MCF 10A (cell line): ENCODE measurements around the gene SAA4. TPM values are rescaled to one million over a fixed set of nuclear protein-coding genes. Genes with fewer than 3 reads are reported as not detected.

ENCODE experiments used
- BruUV-seq: library from RNA; stranded (reverse); fragments of 400-500 nt; replicated peaks from 2 replicates; lab custom pipeline; 2021; lab: Mats Ljungman, UMichigan
- CTCF ChIA-PET: fragments of 300-600 bp; sonication (Branson Sonifier 250); formaldehyde crosslinking; extraction: SDS; loops from one replicate; lab custom pipeline; 2021; ENCODE audit warnings: antibody characterized with exemption, inconsistent platforms; lab: Yijun Ruan, JAX
- POLR2A ChIA-PET: fragments of 300-600, 350-650 bp; sonication (Branson Sonifier 250); formaldehyde crosslinking; extraction: SDS; loops from one replicate; lab custom pipeline; 2020; ENCODE audit warnings: antibody characterized with exemption, inconsistent platforms; lab: Yijun Ruan, JAX
- DNase-seq: peaks from one replicate; pipeline ENCODE4 v3.0.0-alpha.2; 2018; ENCODE audit not compliant: unreplicated experiment
- H3K27ac Mint-ChIP-seq: one replicate; pipeline ENCODE4 v1.8.0; 2022; ENCODE audit warnings: mild to moderate bottlenecking, low read depth, mixed read lengths; ENCODE audit not compliant: unreplicated experiment
- H3K27me3 Mint-ChIP-seq: one replicate; pipeline ENCODE4 v1.8.0; 2022; ENCODE audit warnings: mixed read lengths; ENCODE audit not compliant: insufficient read depth, unreplicated experiment
- H3K36me3 Mint-ChIP-seq: one replicate; pipeline ENCODE4 v1.8.0; 2022; ENCODE audit warnings: mild to moderate bottlenecking, moderate library complexity, mixed read lengths; ENCODE audit not compliant: insufficient read depth, unreplicated experiment
- H3K4me1 Mint-ChIP-seq: one replicate; pipeline ENCODE4 v1.8.0; 2022; ENCODE audit warnings: mixed read lengths; ENCODE audit not compliant: insufficient read depth, unreplicated experiment
- H3K4me3 Mint-ChIP-seq: one replicate; pipeline ENCODE4 v1.8.0; 2022; ENCODE audit warnings: mild to moderate bottlenecking, moderate library complexity, mixed read lengths; ENCODE audit not compliant: unreplicated experiment
- H3K9me3 Mint-ChIP-seq: one replicate; pipeline ENCODE4 v1.8.0; 2022; ENCODE audit warnings: mixed read lengths; ENCODE audit not compliant: unreplicated experiment
- CTCF ChIP-seq: fragments of 200-600 bp; IDR thresholded peaks from one replicate; pipeline ENCODE4 v1.8.0; 2022; ENCODE audit warnings: antibody characterized with exemption, mild to moderate bottlenecking; ENCODE audit not compliant: unreplicated experiment
- intact Hi-C: fragments of 100-400 bp; cut with micrococcal nuclease; formaldehyde crosslinking; loops from 2 replicates; pipeline ENCODE4 v1.14.1; 2022
- total RNA-seq: library from RNA; stranded (reverse); gene quantifications from 2 replicates; pipeline ENCODE4 v1.2.3, GENCODE V29; 2022

SAA4 gene
- total RNA-seq, 1 experiment from 2014 or later = not detected

DNA sequence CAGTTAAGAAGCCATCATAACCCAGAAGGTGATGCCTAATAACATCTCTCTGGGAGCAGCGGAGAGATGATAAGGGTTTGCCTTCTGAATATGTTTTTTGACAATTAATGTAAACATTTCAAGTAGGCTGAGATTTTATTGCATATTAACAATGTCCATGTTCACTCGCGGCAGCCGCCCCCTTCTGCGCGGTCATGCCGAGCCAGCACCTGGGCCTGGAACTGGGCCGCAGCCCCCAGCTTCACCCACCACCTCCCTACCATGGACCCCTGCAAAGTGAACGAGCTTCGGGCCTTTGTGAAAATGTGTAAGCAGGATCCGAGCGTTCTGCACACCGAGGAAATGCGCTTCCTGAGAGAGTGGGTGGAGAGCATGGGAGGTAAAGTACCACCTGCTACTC is 25.1 kb upstream of the SAA4 start:
- Mint-ChIP-seq H3K36me3 (no peaks in the 10 kb centered on the region), H3K4me3 (no peak overlapping the region), H3K4me1 (peaks cover 21% of the 10 kb centered on the region), H3K27ac (no peak overlapping the region), H3K27me3 (no peaks in the 10 kb centered on the region), H3K9me3 (no peaks in the 10 kb centered on the region)
- ChIA-PET POLR2A (no interaction called here), CTCF (no interaction called here)
- DNase-seq = no peak
- TF ChIP-seq CTCF = no peak
- BruUV-seq = no TSS peak
- intact Hi-C loops = no loop called here

DNA sequence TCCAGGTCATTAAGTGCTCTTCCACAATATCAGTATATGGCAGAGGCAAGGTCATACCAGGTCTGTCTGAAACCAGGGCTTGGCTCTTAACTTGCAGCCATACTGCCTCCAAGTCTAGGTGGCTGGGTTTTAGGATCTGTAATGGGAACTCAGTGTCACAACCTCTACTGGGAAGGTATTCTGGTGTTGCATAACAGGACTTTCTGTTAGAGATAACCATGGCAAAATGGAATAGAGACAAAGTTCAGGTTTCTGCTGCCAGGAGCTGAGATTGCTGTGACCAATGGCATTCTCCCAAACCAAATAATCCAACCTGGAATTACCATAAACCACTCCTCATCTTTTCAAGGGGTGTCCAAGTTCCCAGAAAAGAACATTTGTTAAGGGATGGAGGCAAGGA is 22.7 kb upstream of the SAA4 start:
- Mint-ChIP-seq H3K27ac (no peak overlapping the region), H3K4me3 (no peak overlapping the region), H3K36me3 (no peaks in the 10 kb centered on the region), H3K9me3 (no peaks in the 10 kb centered on the region), H3K27me3 (no peaks in the 10 kb centered on the region), H3K4me1 (peaks cover 5% of the 10 kb centered on the region)
- no peak for TF ChIP-seq CTCF
- BruUV-seq = no TSS peak
- intact Hi-C loops = no loop called here
- CTCF ChIA-PET = no interaction called here
- POLR2A ChIA-PET = interaction anchor here (0.6 to 1.9 kb wide), 5 partner anchors 9 to 135 kb away, joined by 3 to 5 read pairs (median 3); partner anchors contain the start of gene LDHA
- DNase-seq = peak; percentile 47

GRCh38 chr11:18254781-18255361 is 18.3 kb upstream of the SAA4 start:
- Mint-ChIP-seq H3K4me1 (peaks cover 9% of the 10 kb centered on the region), H3K9me3 (no peaks in the 10 kb centered on the region), H3K36me3 (no peaks in the 10 kb centered on the region), H3K27me3 (no peaks in the 10 kb centered on the region), H3K27ac (no peak overlapping the region), H3K4me3 (no peak overlapping the region)
- no peak for TF ChIP-seq CTCF
- DNase-seq = no peak
- CTCF ChIA-PET = interaction anchor here (1.1 to 1.3 kb wide), 2 partner anchors 9 to 11 kb away, joined by 3 to 5 read pairs; no protein-coding TSS in a partner anchor
- intact Hi-C loops = no loop called here
- no TSS peak for BruUV-seq
- POLR2A ChIA-PET = no interaction called here

DNA sequence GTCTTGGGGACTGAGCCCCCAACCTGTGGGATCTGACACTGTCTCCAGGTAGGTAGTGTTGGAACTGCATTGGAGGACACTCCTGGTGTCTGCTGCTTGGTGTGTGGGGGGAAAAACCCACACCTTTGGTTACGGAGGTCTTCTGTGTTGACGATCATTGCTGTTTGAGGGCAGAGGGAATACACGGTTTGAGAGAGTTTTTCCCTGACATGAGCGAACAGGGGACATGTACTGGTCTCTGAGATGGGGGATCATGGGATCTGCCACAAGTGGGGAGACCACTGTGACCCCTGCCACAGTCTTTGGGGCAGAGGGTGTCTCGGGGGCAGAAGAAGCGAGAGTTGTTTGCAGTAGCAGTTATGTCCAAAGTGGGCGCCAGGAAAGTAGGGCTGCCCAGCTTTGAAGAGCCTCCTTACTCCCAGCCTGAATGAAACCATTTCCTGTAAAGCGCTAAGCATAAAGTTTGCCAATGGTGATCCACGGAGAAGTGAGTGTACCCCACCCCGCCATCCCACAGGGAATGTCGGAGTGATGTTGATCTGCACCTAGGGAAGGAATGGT is 17.3 kb upstream of the SAA4 start:
- ChIA-PET CTCF (interaction anchor here (1.3 kb wide), 1 partner anchor 10 kb away, joined by 5 read pairs; no protein-coding TSS in a partner anchor), POLR2A (interaction anchor here (0.9 kb wide), 1 partner anchor 12 kb away, joined by 3 read pairs; no protein-coding TSS in a partner anchor)
- H3K27me3 Mint-ChIP-seq = no peaks in the 10 kb centered on the region

More for the DNA sequence above, 17.3 kb upstream of the SAA4 start:
- BruUV-seq = no TSS peak
- TF ChIP-seq CTCF = no peak
- Mint-ChIP-seq H3K4me1 (peaks cover 14% of the 10 kb centered on the region), H3K4me3 (no peak overlapping the region), H3K36me3 (no peaks in the 10 kb centered on the region), H3K27ac (no peak overlapping the region), H3K9me3 (no peaks in the 10 kb centered on the region)
- no peak for DNase-seq
- intact Hi-C loops = no loop called here
